Measurements from ENCODE around the gene COL4A1.

Gene COL4A1

GRCh38 chr13:110217085-110217484, 89.9 kb downstream of the COL4A1 start:
- DNase-seq (ENCODE audit: low spot score), result no peak

GRCh38 chr13:110216398-110217041, 90.4 kb downstream of the COL4A1 start:
- peak; percentile 41 for DNase-seq (ENCODE audit: low spot score)

- DNase-seq (ENCODE audit: low spot score), result no peak
These were observed 91.0 kb downstream of the COL4A1 start for GRCh38 chr13:110216006-110216397.

- no peak for DNase-seq (ENCODE audit: low spot score)
These were observed 91.4 kb downstream of the COL4A1 start for GRCh38 chr13:110215606-110216005.

GRCh38 chr13:110214637-110215036, 92.3 kb downstream of the COL4A1 start:
- no peak for DNase-seq (ENCODE audit: low spot score)

- DNase-seq (ENCODE audit: low spot score), result no peak
These were observed 93.4 kb downstream of the COL4A1 start for GRCh38 chr13:110213461-110214074.

GRCh38 chr13:110212529-110212928, 94.4 kb downstream of the COL4A1 start:
- DNase-seq (ENCODE audit: low spot score), result no peak

- no peak for DNase-seq (ENCODE audit: low spot score)
These were observed 95.2 kb downstream of the COL4A1 start for GRCh38 chr13:110211735-110212134.

GRCh38 chr13:110211046-110211445, 95.9 kb downstream of the COL4A1 start:
- no peak for DNase-seq (ENCODE audit: low spot score)

- DNase-seq (ENCODE audit: low spot score), result no peak
These were observed 96.4 kb downstream of the COL4A1 start for GRCh38 chr13:110210604-110210985.

- DNase-seq (ENCODE audit: low spot score), result no peak
These were observed 96.9 kb downstream of the COL4A1 start for GRCh38 chr13:110209950-110210603.

- no peak for DNase-seq (ENCODE audit: low spot score)
These were observed 98.8 kb downstream of the COL4A1 start for GRCh38 chr13:110208116-110208515.

- DNase-seq (ENCODE audit: low spot score), result no peak
These were observed 100.0 kb downstream of the COL4A1 start for GRCh38 chr13:110206996-110207395.

GRCh38 chr13:110206185-110206584, 100.8 kb downstream of the COL4A1 start:
- no peak for DNase-seq (ENCODE audit: low spot score)

- DNase-seq (ENCODE audit: low spot score), result no peak
These were observed 105.8 kb downstream of the COL4A1 start for GRCh38 chr13:110201114-110201513.

- DNase-seq (ENCODE audit: low spot score), result no peak
These were observed 106.6 kb downstream of the COL4A1 start for GRCh38 chr13:110200276-110200870.

- DNase-seq (ENCODE audit: low spot score), result no peak
These were observed 107.7 kb downstream of the COL4A1 start for GRCh38 chr13:110199046-110199831.

GRCh38 chr13:110197471-110197870, 109.5 kb downstream of the COL4A1 start:
- DNase-seq (ENCODE audit: low spot score), result no peak

- DNase-seq (ENCODE audit: low spot score), result no peak
These were observed 109.9 kb downstream of the COL4A1 start for GRCh38 chr13:110197026-110197425.

- no peak for DNase-seq (ENCODE audit: low spot score)
These were observed 111.1 kb downstream of the COL4A1 start for GRCh38 chr13:110195547-110196485.

- DNase-seq (ENCODE audit: low spot score), result no peak
These were observed 112.5 kb downstream of the COL4A1 start for GRCh38 chr13:110194451-110194850.
